ENCODE results near the gene ABHD8. TPM values are rescaled to one million over a fixed set of nuclear protein-coding genes. Genes with fewer than 3 reads are reported as not detected.

ABHD8 gene
- total and polyA plus RNA-seq, 2 of the 13 experiments (the other 11 are each of a cell fraction or from before 2014, with no cell fraction given) = 6.3 to 7.2 TPM

DNA sequence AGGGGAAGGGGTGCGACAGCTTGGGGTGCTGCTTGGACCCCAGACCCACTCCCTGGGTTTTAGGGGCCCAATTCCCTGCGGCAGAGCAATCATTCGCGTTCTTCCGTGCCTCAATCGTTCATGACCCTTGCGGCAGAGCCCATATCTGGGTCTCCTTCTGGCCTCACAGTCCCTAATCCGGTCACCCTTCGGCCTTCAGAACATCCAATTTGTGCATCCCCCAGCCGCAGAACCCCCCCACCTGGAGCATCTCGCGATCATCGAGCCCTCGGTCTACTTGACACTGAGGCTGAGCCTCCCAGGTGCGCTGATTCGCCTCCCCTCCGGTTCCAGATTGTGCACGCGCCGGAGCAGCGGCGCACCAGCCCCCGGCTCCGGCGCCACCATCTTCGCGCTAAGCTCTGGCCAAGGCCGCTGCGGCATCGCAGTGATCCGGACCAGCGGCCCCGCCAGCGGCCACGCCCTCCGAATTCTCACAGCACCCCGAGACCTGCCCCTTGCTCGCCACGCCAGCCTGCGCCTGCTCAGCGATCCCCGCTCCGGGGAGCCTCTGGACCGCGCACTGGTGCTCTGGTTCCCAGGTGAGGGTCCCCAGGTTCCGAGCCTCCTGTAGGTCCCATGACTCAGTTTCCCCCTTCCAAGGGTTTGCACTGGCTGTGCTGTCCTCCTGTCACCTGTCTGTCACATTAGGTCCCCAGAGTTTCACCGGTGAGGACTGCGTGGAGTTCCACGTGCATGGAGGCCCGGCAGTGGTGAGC lies 34.6 kb upstream of the ABHD8 start (continued):
- no peak for TF ChIP-seq REXO4 (CRISPR knock-in tag; IDR thresholded peaks at IDR 0.05; ENCODE audit: borderline replicate concordance)
- no peak for TF ChIP-seq MLX (CRISPR knock-in tag; IDR thresholded peaks at IDR 0.05)
- TF ChIP-seq, protein P1, sequence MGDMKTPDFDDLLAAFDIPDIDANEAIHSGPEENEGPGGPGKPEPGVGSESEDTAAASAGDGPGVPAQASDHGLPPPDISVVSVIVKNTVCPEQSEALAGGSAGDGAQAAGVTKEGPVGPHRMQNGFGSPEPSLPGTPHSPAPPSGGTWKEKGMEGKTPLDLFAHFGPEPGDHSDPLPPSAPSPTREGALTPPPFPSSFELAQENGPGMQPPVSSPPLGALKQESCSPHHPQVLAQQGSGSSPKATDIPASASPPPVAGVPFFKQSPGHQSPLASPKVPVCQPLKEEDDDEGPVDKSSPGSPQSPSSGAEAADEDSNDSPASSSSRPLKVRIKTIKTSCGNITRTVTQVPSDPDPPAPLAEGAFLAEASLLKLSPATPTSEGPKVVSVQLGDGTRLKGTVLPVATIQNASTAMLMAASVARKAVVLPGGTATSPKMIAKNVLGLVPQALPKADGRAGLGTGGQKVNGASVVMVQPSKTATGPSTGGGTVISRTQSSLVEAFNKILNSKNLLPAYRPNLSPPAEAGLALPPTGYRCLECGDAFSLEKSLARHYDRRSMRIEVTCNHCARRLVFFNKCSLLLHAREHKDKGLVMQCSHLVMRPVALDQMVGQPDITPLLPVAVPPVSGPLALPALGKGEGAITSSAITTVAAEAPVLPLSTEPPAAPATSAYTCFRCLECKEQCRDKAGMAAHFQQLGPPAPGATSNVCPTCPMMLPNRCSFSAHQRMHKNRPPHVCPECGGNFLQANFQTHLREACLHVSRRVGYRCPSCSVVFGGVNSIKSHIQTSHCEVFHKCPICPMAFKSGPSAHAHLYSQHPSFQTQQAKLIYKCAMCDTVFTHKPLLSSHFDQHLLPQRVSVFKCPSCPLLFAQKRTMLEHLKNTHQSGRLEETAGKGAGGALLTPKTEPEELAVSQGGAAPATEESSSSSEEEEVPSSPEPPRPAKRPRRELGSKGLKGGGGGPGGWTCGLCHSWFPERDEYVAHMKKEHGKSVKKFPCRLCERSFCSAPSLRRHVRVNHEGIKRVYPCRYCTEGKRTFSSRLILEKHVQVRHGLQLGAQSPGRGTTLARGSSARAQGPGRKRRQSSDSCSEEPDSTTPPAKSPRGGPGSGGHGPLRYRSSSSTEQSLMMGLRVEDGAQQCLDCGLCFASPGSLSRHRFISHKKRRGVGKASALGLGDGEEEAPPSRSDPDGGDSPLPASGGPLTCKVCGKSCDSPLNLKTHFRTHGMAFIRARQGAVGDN (CRISPR knock-in tag; IDR thresholded peaks at IDR 0.05) = peak; percentile 38; the same call in 1 of the 2 replicates
- peak; percentile 49; the same call in 1 of the 2 replicates for TF ChIP-seq ZNF367 (CRISPR knock-in tag; IDR thresholded peaks at IDR 0.05; ENCODE audit: borderline replicate concordance)
- TF ChIP-seq FIP1L1 (IDR thresholded peaks at IDR 0.05; ENCODE audit: borderline replicate concordance, insufficient read depth, low read depth, low read length) = no peak
- TF ChIP-seq CEBPB (IDR thresholded peaks at IDR 0.05; ENCODE audit: borderline replicate concordance, low read depth, low read length) = no peak
- TF ChIP-seq SIN3A (IDR thresholded peaks at IDR 0.05; ENCODE audit: borderline replicate concordance, low read depth, low read length) = no peak
- peak; percentile 17; the same call in 1 of the 2 replicates for TF ChIP-seq YEATS4 (CRISPR knock-in tag; IDR thresholded peaks at IDR 0.05; ENCODE audit: borderline replicate concordance)
- TF ChIP-seq REL (CRISPR knock-in tag; conservative IDR thresholded peaks at IDR 0.05) = 0 out of 2 replicates have a peak, but pooled peaks have one; percentile 54
- peak; percentile 84 for TF ChIP-seq AGO2 (optimal IDR thresholded peaks at IDR 0.05; ENCODE audit: low read depth, low read length)
- TF ChIP-seq ZNF451 (CRISPR knock-in tag; IDR thresholded peaks at IDR 0.05) = 0 out of 2 replicates have a peak, but pooled peaks have one; percentile 27
- TF ChIP-seq, protein P2, sequence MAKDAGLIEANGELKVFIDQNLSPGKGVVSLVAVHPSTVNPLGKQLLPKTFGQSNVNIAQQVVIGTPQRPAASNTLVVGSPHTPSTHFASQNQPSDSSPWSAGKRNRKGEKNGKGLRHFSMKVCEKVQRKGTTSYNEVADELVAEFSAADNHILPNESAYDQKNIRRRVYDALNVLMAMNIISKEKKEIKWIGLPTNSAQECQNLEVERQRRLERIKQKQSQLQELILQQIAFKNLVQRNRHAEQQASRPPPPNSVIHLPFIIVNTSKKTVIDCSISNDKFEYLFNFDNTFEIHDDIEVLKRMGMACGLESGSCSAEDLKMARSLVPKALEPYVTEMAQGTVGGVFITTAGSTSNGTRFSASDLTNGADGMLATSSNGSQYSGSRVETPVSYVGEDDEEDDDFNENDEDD (CRISPR knock-in tag; IDR thresholded peaks at IDR 0.05; ENCODE audit: borderline replicate concordance) = no peak
- no peak for TF ChIP-seq PHB2 (IDR thresholded peaks at IDR 0.05; ENCODE audit: partially characterized antibody)
- TF ChIP-seq, protein P3, sequence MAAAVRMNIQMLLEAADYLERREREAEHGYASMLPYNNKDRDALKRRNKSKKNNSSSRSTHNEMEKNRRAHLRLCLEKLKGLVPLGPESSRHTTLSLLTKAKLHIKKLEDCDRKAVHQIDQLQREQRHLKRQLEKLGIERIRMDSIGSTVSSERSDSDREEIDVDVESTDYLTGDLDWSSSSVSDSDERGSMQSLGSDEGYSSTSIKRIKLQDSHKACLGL (CRISPR knock-in tag; IDR thresholded peaks at IDR 0.05) = 0 out of 2 replicates have a peak, but pooled peaks have one; percentile 75
- no peak for TF ChIP-seq NBN (conservative IDR thresholded peaks at IDR 0.05)
- no peak for TF ChIP-seq ZSCAN31 (CRISPR knock-in tag; IDR thresholded peaks at IDR 0.05; ENCODE audit: low read depth)
- TF ChIP-seq CENPT (CRISPR knock-in tag; IDR thresholded peaks at IDR 0.05; ENCODE audit: low read depth) = no peak
- TF ChIP-seq FOSL1 (CRISPR knock-in tag; IDR thresholded peaks at IDR 0.05; ENCODE audit: borderline replicate concordance) = peak; percentile 46; the same call in 1 of the 2 replicates
- 0 out of 2 replicates have a peak, but pooled peaks have one; percentile 29 for TF ChIP-seq ZNF331 (CRISPR knock-in tag; IDR thresholded peaks at IDR 0.05)
- TF ChIP-seq, protein P4, sequence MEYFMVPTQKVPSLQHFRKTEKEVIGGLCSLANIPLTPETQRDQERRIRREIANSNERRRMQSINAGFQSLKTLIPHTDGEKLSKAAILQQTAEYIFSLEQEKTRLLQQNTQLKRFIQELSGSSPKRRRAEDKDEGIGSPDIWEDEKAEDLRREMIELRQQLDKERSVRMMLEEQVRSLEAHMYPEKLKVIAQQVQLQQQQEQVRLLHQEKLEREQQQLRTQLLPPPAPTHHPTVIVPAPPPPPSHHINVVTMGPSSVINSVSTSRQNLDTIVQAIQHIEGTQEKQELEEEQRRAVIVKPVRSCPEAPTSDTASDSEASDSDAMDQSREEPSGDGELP (IDR thresholded peaks at IDR 0.05; ENCODE audit: borderline replicate concordance, low read depth) = no peak
- TF ChIP-seq ETV6 (CRISPR knock-in tag; conservative IDR thresholded peaks at IDR 0.05) = no peak
